Endothelial cell of umbilical vein (primary cell): Measurements from ENCODE around the gene C19orf25. TPM values are rescaled to one million over a fixed set of nuclear protein-coding genes. Genes with fewer than 3 reads are reported as not detected.
A peak's percentile ranks its signal among the peaks of the same experiment; 100 is the strongest.

ENCODE experiments used
- BruUV-seq: library from RNA; stranded (reverse); fragments of 400-500 nt; replicated peaks from 2 replicates; lab custom pipeline; 2021; lab: Mats Ljungman, UMichigan
- CTCF ChIA-PET: fragments of 300-600, 350-600 bp; sonication (Branson Sonifier 250); formaldehyde crosslinking; loops from one replicate; lab custom pipeline; 2021; ENCODE audit warnings: antibody characterized with exemption, inconsistent platforms; lab: Charles Lee
- POLR2A ChIA-PET: fragments of 300-600, 350-600 bp; sonication (Branson Sonifier 250); formaldehyde crosslinking; loops from one replicate; lab custom pipeline; 2021; ENCODE audit warnings: antibody characterized with exemption, inconsistent platforms; lab: Charles Lee
- DNase-seq: peaks from one replicate; pipeline ENCODE4 v3.0.0-alpha.2; 2011; ENCODE audit warnings: low read depth, low spot score
- FAIRE-seq: peaks from 2 replicates; lab custom pipeline; 2011; peaks lifted over from hg19 to GRCh38; lab: Jason Lieb, UNC
- H2AFZ ChIP-seq: 2 replicates; pipeline ENCODE4 v1.6.0; 2012; ENCODE audit warnings: low read depth, low read length, control low read depth, inconsistent platforms
- H3K27ac ChIP-seq: 2 replicates; pipeline ENCODE4 v1.5.1; 2011; ENCODE audit warnings: low read depth, mild to moderate bottlenecking, control low read depth, low read length, moderate library complexity; ENCODE audit not compliant: insufficient read depth
- H3K27me3 ChIP-seq, 2 experiments: 2 replicates each; pipeline versions ENCODE4 v1.6.0 to v1.6.1; 2011; ENCODE audit warnings: low read length in 2 of 2, mixed read lengths in 1 of 2; ENCODE audit not compliant: control insufficient read depth in 2 of 2, insufficient read depth in 2 of 2
- H3K36me3 ChIP-seq, 2 experiments: 2 replicates in 1 of 2; 3 replicates in 1 of 2; pipeline ENCODE4 v1.5.1; 2011; ENCODE audit warnings: low read length in 2 of 2, mild to moderate bottlenecking in 1 of 2, moderate library complexity in 1 of 2; ENCODE audit not compliant: control insufficient read depth in 2 of 2, insufficient read depth in 2 of 2; ENCODE audit errors: extremely low read depth in 1 of 2
- H3K4me1 ChIP-seq: 3 replicates; pipeline ENCODE4 v1.5.1; 2011; ENCODE audit warnings: mild to moderate bottlenecking, low read length; ENCODE audit not compliant: control insufficient read depth, insufficient read depth; ENCODE audit errors: extremely low read depth
- H3K4me2 ChIP-seq: 2 replicates; pipeline ENCODE4 v1.6.1; 2011; ENCODE audit warnings: low read length, control low read depth, mixed read lengths; ENCODE audit not compliant: insufficient read depth
- H3K4me3 ChIP-seq, 3 experiments: fragments of 200-600 bp in 1 of 3; sonication (generic), shearing (Covaris generic) in 1 of 3; replicated peaks in 1 of 3; 2 replicates each; pipeline ENCODE4 v1.5.1; 2011 to 2016; ENCODE audit warnings: control low read depth in 3 of 3, low read length in 3 of 3, mild to moderate bottlenecking in 2 of 3, inconsistent platforms in 1 of 3, low read depth in 1 of 3, moderate library complexity in 1 of 3; ENCODE audit not compliant: insufficient read depth in 1 of 3
- H3K79me2 ChIP-seq: 2 replicates; pipeline ENCODE4 v1.6.0; 2012; ENCODE audit warnings: low read length, inconsistent platforms; ENCODE audit not compliant: control insufficient read depth, insufficient read depth
- H3K9ac ChIP-seq: replicated peaks from 2 replicates; pipeline ENCODE3; 2011; ENCODE audit warnings: low read length, control low read depth; ENCODE audit not compliant: insufficient read depth; ENCODE audit errors: extremely low read depth
- H3K9me1 ChIP-seq: replicated peaks from 3 replicates; pipeline ENCODE4 v1.6.0; 2011; ENCODE audit warnings: mild to moderate bottlenecking, low read length; ENCODE audit not compliant: control insufficient read depth, insufficient read depth; ENCODE audit errors: extremely low read depth
- H3K9me3 ChIP-seq: replicated peaks from 2 replicates; pipeline ENCODE4 v1.5.1; 2012; ENCODE audit warnings: low read length, inconsistent platforms; ENCODE audit not compliant: control insufficient read depth, insufficient read depth
- H4K20me1 ChIP-seq: replicated peaks from 2 replicates; pipeline ENCODE3; 2011; ENCODE audit warnings: mild to moderate bottlenecking, low read length; ENCODE audit not compliant: control insufficient read depth, insufficient read depth; ENCODE audit errors: extremely low read depth
- EZH2 ChIP-seq: IDR thresholded peaks from 2 replicates; pipeline ENCODE4 v1.6.1; 2012; ENCODE audit warnings: borderline replicate concordance, low read depth, mild to moderate bottlenecking, moderate library complexity, low read length, inconsistent platforms; ENCODE audit not compliant: severe bottlenecking
- FOS ChIP-seq: IDR thresholded peaks from 2 replicates; pipeline ENCODE4 v1.6.1; 2011; ENCODE audit warnings: mild to moderate bottlenecking, low read length, moderate library complexity, borderline replicate concordance; ENCODE audit not compliant: insufficient read depth
- GATA2 ChIP-seq: IDR thresholded peaks from 2 replicates; pipeline ENCODE4 v1.7.0; 2011; ENCODE audit warnings: low read depth, mild to moderate bottlenecking, moderate library complexity, mixed read lengths, low read length; ENCODE audit not compliant: insufficient read length, insufficient read depth
- JUN ChIP-seq: IDR thresholded peaks from 2 replicates; pipeline ENCODE4 v1.6.1; 2011; ENCODE audit warnings: borderline replicate concordance, low read depth; ENCODE audit not compliant: insufficient read length, insufficient read depth
- MAX ChIP-seq: IDR thresholded peaks from 2 replicates; pipeline ENCODE4 v1.6.1; 2011; ENCODE audit not compliant: insufficient read depth, insufficient read length
- MYC ChIP-seq: IDR thresholded peaks from one replicate; pipeline ENCODE4 v1.6.1; 2011; ENCODE audit warnings: mild to moderate bottlenecking, low read depth, low read length
- POLR2A ChIP-seq: IDR thresholded peaks from 2 replicates; pipeline ENCODE4 v1.6.1; 2012; ENCODE audit warnings: low read depth, mild to moderate bottlenecking, control low read depth, low read length
- POLR2AphosphoS5 ChIP-seq: IDR thresholded peaks from 2 replicates; pipeline ENCODE4 v1.6.1; 2012; ENCODE audit warnings: low read depth, mild to moderate bottlenecking, control low read depth, low read length, moderate library complexity; ENCODE audit not compliant: insufficient read depth
- dilution Hi-C: fragments of 300-500 bp; cut with MboI; formaldehyde crosslinking; loops from one replicate; pipeline ENCODE4 v1.15.0; 2019; ENCODE audit warnings: low sequenced_read_pairs; ENCODE audit not compliant: extremely low pct_ligation_motif_present
- intact Hi-C: fragments of 100-400 bp; cut with micrococcal nuclease; formaldehyde crosslinking; loops from one replicate; pipeline ENCODE4 v1.10.0; 2022
- polyA plus RNA-seq, 4 experiments: library from polyadenylated mRNA; depleted of rRNA in 3 of 4; stranded (reverse) in 3 of 4; unstranded in 1 of 4; fragments of >200 nt; gene quantifications; 2 replicates each; pipeline versions ENCODE4 v1.2.1 to v1.2.3, GENCODE V29; 2011 to 2012; ENCODE audit warnings: missing spikeins in 1 of 4
- total RNA-seq: library from RNA; stranded (reverse); gene quantifications from 2 replicates; pipeline ENCODE4 v1.2.3, GENCODE V29; 2021

Gene C19orf25
- total and polyA plus RNA-seq, 2 donors (not counting 3 experiments of a cell fraction or from before 2014, with no cell fraction given): 28.0 to 34.6 TPM

GRCh38 chr19:1490311-1491113 is 11.5 kb upstream of the C19orf25 start, which contains the start of gene PCSK4:
Gene PCSK4 (minus strand): TSS chr19:1490350. CDS start chr19:1490346, 4 bp downstream.
- Histone ChIP-seq H3K4me2 (peak within 1 kb of the TSS; percentile 46), H3K36me3 (no peaks in the 10 kb centered on the region), H2AFZ (peak within 1 kb of the TSS; percentile 79), H3K79me2 (no peaks in the 10 kb centered on the region), H3K27me3 (peaks cover 0 to 6% of the 10 kb centered on the region in 2 experiments), H3K9ac (no peak within 1 kb of the TSS), H3K9me3 (no peaks in the 10 kb centered on the region), H3K27ac (no peak within 1 kb of the TSS), H4K20me1 (no peaks in the 10 kb centered on the region), H3K4me1 (peaks cover 10% of the 10 kb centered on the region), H3K4me3 (peak within 1 kb of the TSS; percentile 11 to 51 (median 35)), H3K9me1 (no peaks in the 10 kb centered on the region)
- dilution Hi-C loops: no loop called here
- ChIA-PET CTCF (interaction anchor here (1.3 to 2.0 kb wide), 4 partner anchors 12 to 56 kb away, joined by 3 to 8 read pairs (median 8); no protein-coding TSS in a partner anchor), POLR2A (interaction anchor here (0.5 to 1.5 kb wide), 4 partner anchors 24 to 271 kb away, joined by 3 to 9 read pairs (median 4); partner anchors contain the start of gene CIRBP)
- BruUV-seq: no TSS peak
- TF ChIP-seq POLR2A (peak; percentile 8), POLR2AphosphoS5 (peak; percentile 48), FOS (no peak), MYC (no peak), MAX (no peak), EZH2 (no peak), GATA2 (no peak), JUN (no peak)
- intact Hi-C loops: loop anchor here (1.0 to 2.0 kb wide), 2 partner anchors 11 to 20 kb away; partner anchors contain the start of gene C19orf25
- FAIRE-seq (peak; percentile 99), DNase-seq (peak; percentile 99)
